Erythroblast (primary cell): Measurements from ENCODE around the gene AOX1.

ENCODE experiments used
- GATA1 ChIP-seq: IDR thresholded peaks from 2 replicates; pipeline ENCODE4 v1.6.1; 2011; ENCODE audit warnings: low read depth, mild to moderate bottlenecking, control low read depth, low read length, moderate library complexity
- POLR2A ChIP-seq: IDR thresholded peaks from 2 replicates; pipeline ENCODE4 v1.6.1; 2011; ENCODE audit warnings: mild to moderate bottlenecking, low read length

GRCh38 chr2:200687922-200688920 is 102.4 kb downstream of the AOX1 start:
- TF ChIP-seq POLR2A = no peak
- no peak for TF ChIP-seq GATA1
